HepG2 (cell line): Measurements from ENCODE around the gene NKX1-1. TPM values are rescaled to one million over a fixed set of nuclear protein-coding genes. Genes with fewer than 3 reads are reported as not detected.
A peak's percentile ranks its signal among the peaks of the same experiment; 100 is the strongest.

ENCODE experiments used
- ARNT2 ChIP-seq: sonication (generic); formaldehyde crosslinking; IDR thresholded peaks from 2 replicates; pipeline ENCODE4 v1.8.0; 2022; ENCODE audit warnings: mild to moderate bottlenecking, low read depth, missing genetic modification reagents, moderate library complexity
- ASH2L ChIP-seq: fragments of 300-600, 200-600 bp; sonication (generic); IDR thresholded peaks from 2 replicates; pipeline ENCODE4 v1.7.0; 2017; ENCODE audit warnings: low read depth, mild to moderate bottlenecking, moderate library complexity, mixed read lengths, low read length; ENCODE audit not compliant: insufficient read length
- ATF1 ChIP-seq: IDR thresholded peaks from 2 replicates; pipeline ENCODE4 v1.6.1; 2016; ENCODE audit warnings: mild to moderate bottlenecking, control low read depth
- CCAR2 ChIP-seq: fragments of 200-400 bp; formaldehyde crosslinking; optimal IDR thresholded peaks from 2 replicates; pipeline ENCODE3; 2018; ENCODE audit warnings: low read depth, mild to moderate bottlenecking, low read length, moderate library complexity
- CENPX ChIP-seq: sonication (generic); formaldehyde crosslinking; IDR thresholded peaks from 2 replicates; pipeline ENCODE4 v1.9.0; 2021; ENCODE audit warnings: mild to moderate bottlenecking, missing genetic modification reagents, moderate library complexity
- DDIT3 ChIP-seq: sonication (generic); formaldehyde crosslinking; IDR thresholded peaks from 2 replicates; pipeline ENCODE4 v1.4.0; 2020; ENCODE audit warnings: mild to moderate bottlenecking, missing genetic modification reagents
- GATAD2A ChIP-seq: IDR thresholded peaks from 2 replicates; pipeline ENCODE4 v1.6.1; 2016
- KDM1A ChIP-seq: IDR thresholded peaks from 2 replicates; pipeline ENCODE4 v1.6.1; 2016; ENCODE audit warnings: missing compliant biosample characterization
- NCOA2 ChIP-seq: sonication (generic); formaldehyde crosslinking; IDR thresholded peaks from 2 replicates; pipeline ENCODE4 v1.8.0; 2022; ENCODE audit warnings: inconsistent platforms
- REL ChIP-seq: sonication (generic); formaldehyde crosslinking; conservative IDR thresholded peaks from 2 replicates; pipeline ENCODE4 v1.8.0; 2022; ENCODE audit warnings: mild to moderate bottlenecking, missing genetic modification reagents, moderate library complexity
- SAP130 ChIP-seq: IDR thresholded peaks from 2 replicates; pipeline ENCODE4 v1.6.1; 2016; ENCODE audit warnings: low read depth
- SPEN ChIP-seq: sonication (generic); formaldehyde crosslinking; IDR thresholded peaks from 2 replicates; pipeline ENCODE4 v1.5.1; 2020; ENCODE audit warnings: low read depth, mild to moderate bottlenecking, missing genetic modification reagents
- SRY ChIP-seq: sonication (generic); formaldehyde crosslinking; IDR thresholded peaks from 2 replicates; pipeline ENCODE4 v1.8.0; 2022; ENCODE audit warnings: mild to moderate bottlenecking, missing genetic modification reagents
- TFDP1 ChIP-seq: IDR thresholded peaks from 2 replicates; pipeline ENCODE4 v1.6.1; 2016; ENCODE audit warnings: missing compliant biosample characterization, missing genetic modification reagents, borderline replicate concordance
- TOPORS ChIP-seq: sonication (generic); formaldehyde crosslinking; IDR thresholded peaks from 2 replicates; pipeline ENCODE4 v1.8.0; 2023; ENCODE audit warnings: mild to moderate bottlenecking, missing genetic modification reagents
- TRAFD1 ChIP-seq: sonication (generic); formaldehyde crosslinking; IDR thresholded peaks from 2 replicates; pipeline ENCODE4 v1.5.1; 2020; ENCODE audit warnings: missing genetic modification reagents, mild to moderate bottlenecking, borderline replicate concordance
- ZMYM2 ChIP-seq: sonication (generic); formaldehyde crosslinking; IDR thresholded peaks from 2 replicates; pipeline ENCODE4 v1.8.0; 2022; ENCODE audit warnings: mild to moderate bottlenecking, missing genetic modification reagents
- ZNF138 ChIP-seq: sonication (generic); formaldehyde crosslinking; IDR thresholded peaks from 2 replicates; pipeline ENCODE4 v1.5.0; 2020; ENCODE audit warnings: mild to moderate bottlenecking, low read depth, missing genetic modification reagents
- ZNF383 ChIP-seq: sonication (generic); formaldehyde crosslinking; IDR thresholded peaks from 2 replicates; pipeline ENCODE4 v1.4.0; 2020; ENCODE audit warnings: missing genetic modification reagents, mild to moderate bottlenecking, borderline replicate concordance
- ZNF484 ChIP-seq: sonication (generic); formaldehyde crosslinking; IDR thresholded peaks from 2 replicates; pipeline ENCODE4 v1.5.1; 2020; ENCODE audit warnings: mild to moderate bottlenecking, low read depth, missing genetic modification reagents, borderline replicate concordance
- ZNF503 ChIP-seq: sonication (generic); formaldehyde crosslinking; IDR thresholded peaks from 2 replicates; pipeline ENCODE4 v1.4.0; 2020; ENCODE audit warnings: missing genetic modification reagents
- ZNF550 ChIP-seq: sonication (generic); formaldehyde crosslinking; IDR thresholded peaks from 2 replicates; pipeline ENCODE4 v1.4.0; 2020; ENCODE audit warnings: mild to moderate bottlenecking, missing genetic modification reagents, borderline replicate concordance
- ZNF557 ChIP-seq: sonication (generic); formaldehyde crosslinking; IDR thresholded peaks from 2 replicates; pipeline ENCODE4 v1.4.0; 2020; ENCODE audit warnings: missing genetic modification reagents
- ZNF784 ChIP-seq: sonication (generic); formaldehyde crosslinking; IDR thresholded peaks from 2 replicates; pipeline ENCODE4 v1.5.1; 2020; ENCODE audit warnings: missing genetic modification reagents, mild to moderate bottlenecking, borderline replicate concordance
- ZNF83 ChIP-seq: sonication (generic); formaldehyde crosslinking; IDR thresholded peaks from 2 replicates; pipeline ENCODE4 v1.4.0; 2020; ENCODE audit warnings: missing genetic modification reagents, mild to moderate bottlenecking, borderline replicate concordance
- polyA plus RNA-seq, 8 experiments: library from polyadenylated mRNA; depleted of rRNA in 3 of 8; stranded (reverse) in 7 of 8; unstranded in 1 of 8; fragments of >200 nt; fragmentation: Illumina TruSeq in 4 of 8; extraction: Trizol in 4 of 8; gene quantifications; 2 replicates each; pipeline versions ENCODE4 v1.2.1 to v1.2.3, GENCODE V29; 2011 to 2016; ENCODE audit warnings: low read depth in 4 of 8, missing spikeins in 1 of 8, mixed read lengths in 1 of 8; ENCODE audit not compliant: insufficient read depth in 1 of 8
- total RNA-seq, 5 experiments: library from RNA; depleted of rRNA; stranded (reverse); fragments of >200 nt; fragmentation: Illumina TruSeq; extraction: Trizol; gene quantifications; 2 replicates each; pipeline ENCODE4 v1.2.3, GENCODE V29; 2016; ENCODE audit warnings: low read depth in 1 of 5

The NKX1-1 gene
- total and polyA plus RNA-seq, 2 of the 13 experiments (the other 11 are each of a cell fraction or from before 2014, with no cell fraction given), result not detected

GRCh38 chr4:1410491-1411325, 4.5 kb upstream of the NKX1-1 start (continued):
- peak; percentile 100 for TF ChIP-seq REL (CRISPR knock-in tag)
- peak; percentile 94 for TF ChIP-seq TFDP1 (CRISPR knock-in tag)
- TF ChIP-seq TRAFD1 (CRISPR knock-in tag), result peak; percentile 95; the same call in 1 of the 2 replicates
- peak; percentile 100 for TF ChIP-seq ZNF83 (CRISPR knock-in tag)
- TF ChIP-seq ASH2L, result no peak
- TF ChIP-seq SRY, result peak; percentile 100
- peak; percentile 95 for TF ChIP-seq KDM1A (CRISPR knock-in tag)
- TF ChIP-seq ZNF503 (CRISPR knock-in tag), result peak; percentile 99
- TF ChIP-seq ZNF484 (CRISPR knock-in tag), result peak; percentile 99
- peak; percentile 100 for TF ChIP-seq ZNF784 (CRISPR knock-in tag)
- peak; percentile 96 for TF ChIP-seq NCOA2 (CRISPR knock-in tag)
- TF ChIP-seq GATAD2A, result peak; percentile 91
- peak; percentile 100 for TF ChIP-seq ARNT2 (CRISPR knock-in tag)
- no peak for TF ChIP-seq ATF1 (CRISPR knock-in tag)
- TF ChIP-seq SPEN, result peak; percentile 99
- peak; percentile 100 for TF ChIP-seq ZNF138 (CRISPR knock-in tag)
- TF ChIP-seq CCAR2, result no peak
- peak; percentile 100 for TF ChIP-seq TOPORS
- peak; percentile 90 for TF ChIP-seq ZMYM2 (CRISPR knock-in tag)
- peak; percentile 98 for TF ChIP-seq DDIT3 (CRISPR knock-in tag)
- TF ChIP-seq ZNF557 (CRISPR knock-in tag), result peak; percentile 100
- peak; percentile 99 for TF ChIP-seq SAP130 (CRISPR knock-in tag)
- TF ChIP-seq ZNF550 (CRISPR knock-in tag), result peak; percentile 98
- peak; percentile 98 for TF ChIP-seq ZNF383
- peak; percentile 94; the same call in 1 of the 2 replicates for TF ChIP-seq CENPX (CRISPR knock-in tag)
